Effector CD4-positive, alpha-beta T cell (primary cell): ENCODE data around the gene LRIT2.

Experiments used
- DNase-seq: peaks from one replicate; pipeline ENCODE4 v3.0.0-alpha.2; 2020

Gene LRIT2

DNA sequence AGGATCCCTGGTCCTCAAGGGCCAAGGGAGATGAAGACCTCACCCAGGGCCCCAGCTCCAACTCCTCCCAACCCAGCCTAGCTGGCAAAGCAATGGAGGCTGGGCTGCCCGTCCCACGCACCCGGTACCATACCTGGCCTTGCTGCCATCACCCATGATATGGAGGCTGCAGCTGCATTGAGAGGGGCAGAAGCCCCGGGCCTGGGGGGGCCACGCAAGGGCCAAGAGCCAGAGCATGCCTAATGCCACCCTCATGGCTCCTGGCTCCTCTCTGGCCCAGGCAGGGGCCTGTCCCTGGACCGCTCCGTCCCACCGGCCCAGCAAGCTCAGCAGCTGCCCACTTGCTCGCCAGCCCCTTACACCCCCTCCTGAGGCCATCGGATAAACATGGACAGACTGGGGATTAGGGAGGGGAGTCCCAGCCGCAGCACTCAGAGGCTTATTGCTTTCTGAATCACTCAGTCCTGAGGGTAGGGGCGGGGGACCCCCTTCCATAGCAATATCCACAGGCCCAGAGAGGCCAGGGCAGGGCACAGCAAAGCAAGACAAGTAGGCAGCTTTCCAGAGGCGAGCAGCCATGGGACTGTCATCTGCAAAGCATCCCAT, 15.9 kb upstream of the LRIT2 start, which contains the start of gene LRIT1:
LRIT1 (minus strand) TSS at position 362 of the 606 bp plus-strand sequence; CDS start at position 255, 107 bp downstream.
- DNase-seq, result no peak

DNA sequence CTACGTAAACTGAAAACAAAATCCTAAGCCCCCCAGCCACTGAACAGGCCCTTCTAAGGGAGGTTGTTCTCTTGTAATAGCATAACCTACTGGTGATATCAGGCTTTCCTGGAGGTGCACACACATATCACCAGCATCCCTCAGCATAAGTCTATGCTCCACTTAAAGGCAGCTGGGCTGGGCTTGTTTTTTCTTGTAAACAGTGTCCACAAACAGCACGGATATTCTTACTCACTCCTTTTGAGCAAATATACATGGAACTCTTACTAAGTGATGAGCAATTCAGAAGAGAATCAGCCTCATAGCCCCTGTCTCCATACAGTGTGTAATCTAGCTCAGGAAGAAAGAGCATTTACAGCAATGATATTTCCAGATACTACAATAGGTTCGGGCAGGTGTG, 13.6 kb upstream of the LRIT2 start:
- DNase-seq, result no peak

DNA sequence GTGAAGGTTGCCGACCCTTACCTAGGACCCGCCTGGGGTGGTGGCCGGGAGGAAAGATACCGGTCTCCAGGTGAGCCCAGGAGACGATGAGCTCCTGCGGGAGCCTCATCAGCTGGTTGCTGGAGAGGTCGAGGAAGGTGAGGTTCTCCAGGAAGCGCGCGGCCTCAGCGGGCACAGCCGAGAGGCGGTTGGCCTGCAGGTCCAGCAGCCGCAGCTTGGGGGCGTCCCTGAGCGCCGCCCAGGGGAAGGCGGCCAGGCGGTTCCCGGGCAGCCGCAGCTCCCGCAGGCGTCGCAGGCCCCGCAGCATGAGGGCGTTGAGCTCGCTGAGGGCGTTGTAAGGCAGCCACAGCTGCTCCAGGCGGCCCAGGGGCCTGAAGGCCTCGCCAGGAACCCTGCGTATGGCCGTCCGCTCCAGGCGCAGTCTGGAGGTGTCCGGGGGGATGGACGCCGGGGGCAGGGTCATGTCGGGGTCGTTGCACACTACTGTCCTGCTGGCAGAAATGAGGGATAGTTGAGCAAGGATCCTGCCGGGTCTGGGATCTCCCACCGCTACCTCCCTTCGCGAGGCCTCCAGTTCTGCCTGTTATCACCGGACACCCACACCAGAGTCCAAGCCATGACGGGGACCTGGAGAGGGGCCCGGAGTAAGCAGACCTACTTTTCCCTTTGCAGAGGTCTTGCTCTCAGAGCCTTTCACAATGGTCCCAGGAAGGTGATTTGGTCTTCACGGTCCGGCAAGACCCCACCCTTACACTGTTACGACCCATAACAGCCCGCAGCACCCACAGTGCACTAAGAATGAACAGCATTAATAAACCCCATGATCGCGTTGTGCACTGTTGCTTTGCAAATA, 12.1 kb upstream of the LRIT2 start:
- no peak for DNase-seq

DNA sequence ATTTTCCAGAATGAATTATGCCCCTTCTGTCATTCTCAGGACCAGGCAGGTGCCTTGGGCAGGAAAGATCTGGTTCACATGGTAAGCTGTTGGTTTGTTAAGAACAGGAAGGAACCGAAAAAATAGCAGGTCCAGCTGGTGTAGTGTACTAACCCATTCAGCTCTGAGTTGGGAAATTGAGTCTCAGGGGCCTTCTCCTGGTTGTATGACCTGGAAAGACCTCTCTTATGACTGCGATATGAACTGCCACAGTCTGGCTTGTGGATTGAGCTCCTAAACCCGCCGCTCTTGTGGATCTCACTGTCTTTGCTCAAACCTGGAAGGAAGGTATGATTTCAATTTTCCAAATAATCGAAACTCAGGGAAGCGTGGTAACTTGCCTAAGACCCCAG, 11.5 kb upstream of the LRIT2 start:
- no peak for DNase-seq

DNA sequence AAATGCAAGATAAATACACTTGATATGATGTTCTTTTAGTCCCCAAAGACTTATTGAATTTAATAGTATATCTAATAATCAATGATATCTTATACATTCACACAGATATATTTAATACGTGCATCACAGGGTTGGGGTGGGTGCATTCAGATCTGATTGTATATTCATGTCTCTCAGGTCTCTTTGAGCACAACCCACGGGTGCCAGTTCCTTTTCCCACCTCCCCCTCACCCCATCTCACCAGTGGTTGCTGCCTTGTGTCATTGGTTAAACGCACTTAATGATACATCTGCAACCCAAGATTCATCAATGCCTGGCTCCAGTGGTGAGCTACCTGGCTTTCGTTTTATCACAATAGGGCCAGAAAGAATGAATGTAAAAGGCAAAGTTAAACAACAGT, 9.8 kb upstream of the LRIT2 start:
- no peak for DNase-seq

DNA sequence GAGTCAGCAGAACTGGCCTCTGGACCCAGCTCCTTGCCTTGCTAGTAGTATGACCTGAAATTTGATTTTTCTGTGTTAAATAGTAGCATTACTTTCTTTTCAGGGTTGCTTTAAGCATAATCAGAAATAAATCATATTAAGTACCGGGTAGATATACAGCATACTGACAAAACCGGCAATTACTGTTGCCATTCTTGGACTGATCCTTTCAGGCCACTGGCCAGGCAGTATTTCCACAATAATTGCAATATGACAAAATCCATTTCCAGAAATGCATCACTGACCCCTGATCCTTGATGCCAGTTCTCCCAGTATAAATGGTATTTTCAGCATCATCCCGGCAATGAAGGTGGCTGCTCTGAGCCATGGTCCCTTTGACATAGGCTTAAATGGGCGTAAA, 9.1 kb upstream of the LRIT2 start:
- no peak for DNase-seq

DNA sequence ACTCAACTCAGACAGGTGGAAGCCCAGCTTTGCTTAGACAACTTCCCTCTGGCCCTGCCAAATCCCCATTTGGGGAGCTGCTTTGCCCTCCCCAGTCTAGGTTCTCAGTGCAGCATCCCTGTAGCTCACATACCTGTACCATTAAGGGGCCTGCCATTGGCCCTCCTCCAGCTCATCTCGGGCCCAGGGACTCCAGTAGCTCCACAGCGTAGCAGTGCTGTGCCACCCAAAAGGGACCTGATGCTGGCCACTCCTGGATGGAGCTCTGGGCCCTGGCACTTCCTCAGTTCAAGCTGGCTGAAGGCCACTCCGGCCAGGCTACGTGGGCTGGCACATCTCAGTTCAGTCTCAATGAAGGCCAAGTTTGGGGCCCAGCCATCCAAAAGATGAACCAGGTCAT, 8.6 kb upstream of the LRIT2 start:
- DNase-seq, result no peak

DNA sequence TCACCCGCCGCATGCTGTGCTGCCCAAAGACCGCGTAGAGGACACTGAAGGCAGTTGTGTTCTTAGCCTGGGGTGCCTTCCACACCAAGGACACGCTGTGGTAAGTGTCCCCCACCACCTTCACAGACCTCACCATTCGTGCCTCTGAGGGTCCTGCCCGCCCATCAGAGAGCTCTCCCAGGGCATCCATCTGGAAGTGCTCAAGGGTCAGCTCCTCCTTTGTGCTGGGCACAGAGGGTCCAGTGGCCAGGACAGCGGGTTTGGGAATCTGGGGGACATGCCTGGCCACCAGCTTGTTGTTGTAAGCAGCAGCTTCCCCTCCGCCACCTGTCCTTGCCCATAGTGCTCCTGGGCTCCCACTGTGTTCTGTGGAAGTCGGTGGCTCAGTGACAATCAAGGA, 7.0 kb upstream of the LRIT2 start:
- no peak for DNase-seq

DNA sequence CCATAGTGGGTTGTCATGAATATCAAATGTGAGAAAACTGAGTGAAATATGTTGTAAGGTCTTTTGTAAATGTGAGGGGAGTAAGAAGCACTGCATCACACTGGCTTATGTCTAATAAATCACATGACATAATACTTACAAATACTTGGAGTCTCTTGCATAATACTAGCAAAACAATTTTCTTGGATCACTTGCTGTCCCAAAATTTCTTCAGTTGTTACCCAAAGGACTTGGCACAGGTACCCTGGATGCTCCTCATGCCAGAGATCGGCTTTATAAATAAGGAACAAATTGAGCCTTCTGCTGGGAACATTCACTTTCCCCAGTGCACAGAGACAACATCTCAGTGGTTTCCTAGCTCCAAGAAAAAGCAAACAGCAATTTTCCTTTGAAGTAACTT, 5.0 kb upstream of the LRIT2 start:
- no peak for DNase-seq

DNA sequence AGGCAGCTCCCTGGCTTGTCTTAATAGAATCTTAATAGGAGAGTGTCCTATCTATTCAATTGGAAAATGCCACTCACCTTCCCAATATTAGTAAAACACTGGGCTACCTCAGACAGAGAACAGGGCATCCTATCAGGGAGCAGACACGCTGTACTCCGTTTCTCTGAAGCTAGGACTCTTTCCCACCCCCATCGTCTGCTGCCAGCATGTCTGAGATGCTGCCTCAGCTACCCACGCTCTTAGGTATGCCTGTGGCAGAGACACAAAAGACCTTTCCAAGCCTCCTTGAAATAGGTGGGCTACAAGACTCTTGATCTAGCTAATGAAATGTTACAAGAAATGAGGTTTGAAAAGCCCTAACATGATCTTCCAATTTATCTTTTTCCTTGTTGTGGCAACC, 2.5 kb upstream of the LRIT2 start:
- no peak for DNase-seq

DNA sequence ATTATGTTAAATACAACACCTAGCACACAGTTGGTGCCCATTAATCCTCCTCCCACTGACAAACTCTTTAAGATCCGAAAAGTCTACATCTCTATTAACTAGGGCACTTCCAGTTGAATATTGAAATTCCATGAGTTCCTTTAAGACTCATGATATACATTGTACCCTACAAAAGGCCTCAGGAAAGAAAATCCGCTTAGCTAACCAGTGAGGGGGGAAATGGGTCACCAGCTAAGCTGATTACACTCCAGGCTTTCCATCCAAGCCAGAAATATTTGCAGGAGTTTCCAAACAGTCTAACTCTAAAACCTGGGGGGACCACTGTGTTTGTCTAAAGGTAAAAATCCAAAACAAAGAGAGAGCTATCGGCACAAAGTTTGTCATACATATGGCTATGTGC, 1.3 kb upstream of the LRIT2 start:
- no peak for DNase-seq

DNA sequence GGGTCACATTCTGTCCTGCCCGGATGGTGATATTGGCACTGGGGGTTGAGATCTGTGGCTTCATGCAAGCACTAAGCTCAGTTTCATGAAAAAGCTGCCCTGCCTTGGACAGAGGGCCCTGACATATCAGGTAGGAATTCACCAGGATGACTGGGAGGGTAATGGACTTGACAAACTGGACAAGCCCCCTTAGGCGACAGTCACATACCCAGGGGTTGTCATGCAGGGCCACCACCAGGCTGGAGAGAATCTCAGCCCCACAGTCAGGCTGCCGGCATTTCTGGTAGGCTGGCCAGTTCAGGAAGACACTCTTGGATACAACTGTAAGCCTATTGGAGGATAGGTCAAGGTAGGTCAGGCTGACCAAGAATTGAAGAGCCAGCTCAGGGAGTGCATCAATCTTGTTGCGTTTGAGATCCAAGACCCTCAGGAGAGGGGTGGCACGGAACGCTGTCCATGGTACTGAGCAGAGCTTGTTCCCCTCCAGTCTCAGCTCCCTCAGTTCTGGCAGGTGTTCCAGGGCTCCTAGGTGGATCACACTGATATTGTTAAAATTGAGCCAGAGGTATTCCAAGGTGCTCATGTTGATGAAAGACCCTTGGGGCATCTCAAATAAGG, 824 bp downstream of the LRIT2 start:
- no peak for DNase-seq

DNA sequence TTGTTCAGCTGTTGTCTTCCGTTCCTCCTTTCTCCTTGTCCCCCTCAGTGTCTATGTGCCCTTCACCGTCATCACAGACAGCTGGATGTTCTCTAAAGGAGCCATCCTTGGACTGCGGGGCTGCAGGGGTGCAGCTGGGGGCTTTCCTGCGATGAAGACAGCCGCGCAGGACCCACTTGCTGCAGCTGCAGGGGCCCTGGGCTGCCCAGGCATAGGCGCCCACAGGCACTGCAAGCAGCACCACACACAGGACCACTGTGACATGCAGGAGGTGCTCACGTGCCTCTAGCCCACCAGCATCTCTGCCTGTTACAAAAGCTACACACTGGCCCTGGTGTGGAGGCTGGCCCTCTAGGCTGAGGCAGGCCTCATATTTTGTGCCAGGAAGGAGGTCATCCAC, 3.4 kb downstream of the LRIT2 start:
- DNase-seq, result no peak

DNA sequence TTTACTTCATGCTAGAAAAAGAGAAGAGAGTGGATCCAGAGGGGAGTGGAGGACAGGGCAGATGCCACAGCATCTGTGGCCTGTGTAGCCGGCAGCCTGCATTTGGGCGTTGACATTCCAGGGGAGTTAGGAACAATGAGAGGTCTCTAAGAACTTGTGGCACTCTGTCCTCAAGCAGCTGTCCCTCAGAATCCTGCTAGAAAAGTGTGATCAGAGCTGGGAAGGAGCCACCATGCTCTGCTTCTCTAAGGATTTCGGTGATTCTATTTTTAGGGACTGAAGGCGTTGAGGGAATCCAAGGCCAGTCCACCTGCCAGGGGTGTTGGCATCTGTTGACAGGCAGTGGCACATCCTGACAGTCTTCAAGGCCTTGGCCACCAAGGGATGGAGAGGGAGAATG, 7.6 kb downstream of the LRIT2 start:
- no peak for DNase-seq

DNA sequence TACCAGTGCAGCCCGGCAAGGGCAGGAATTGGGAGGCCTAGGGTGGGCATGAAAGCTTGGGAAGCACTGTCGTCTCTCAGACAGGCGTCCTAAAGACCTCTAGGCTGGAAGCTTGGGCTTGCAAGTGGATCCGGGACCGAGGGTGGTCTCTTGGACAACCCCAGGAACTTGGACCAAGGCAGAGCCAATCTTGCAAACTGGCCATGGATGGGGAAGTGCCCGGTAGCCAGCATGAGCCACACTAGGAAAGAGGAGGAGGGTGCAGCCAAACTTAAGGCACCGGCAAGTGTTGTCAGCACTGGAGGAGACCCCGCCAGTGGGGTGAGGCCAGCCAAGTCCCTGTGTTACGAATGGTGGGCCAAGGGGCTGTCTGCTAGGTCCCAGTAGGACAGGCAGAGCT, 8.5 kb downstream of the LRIT2 start:
- no peak for DNase-seq

DNA sequence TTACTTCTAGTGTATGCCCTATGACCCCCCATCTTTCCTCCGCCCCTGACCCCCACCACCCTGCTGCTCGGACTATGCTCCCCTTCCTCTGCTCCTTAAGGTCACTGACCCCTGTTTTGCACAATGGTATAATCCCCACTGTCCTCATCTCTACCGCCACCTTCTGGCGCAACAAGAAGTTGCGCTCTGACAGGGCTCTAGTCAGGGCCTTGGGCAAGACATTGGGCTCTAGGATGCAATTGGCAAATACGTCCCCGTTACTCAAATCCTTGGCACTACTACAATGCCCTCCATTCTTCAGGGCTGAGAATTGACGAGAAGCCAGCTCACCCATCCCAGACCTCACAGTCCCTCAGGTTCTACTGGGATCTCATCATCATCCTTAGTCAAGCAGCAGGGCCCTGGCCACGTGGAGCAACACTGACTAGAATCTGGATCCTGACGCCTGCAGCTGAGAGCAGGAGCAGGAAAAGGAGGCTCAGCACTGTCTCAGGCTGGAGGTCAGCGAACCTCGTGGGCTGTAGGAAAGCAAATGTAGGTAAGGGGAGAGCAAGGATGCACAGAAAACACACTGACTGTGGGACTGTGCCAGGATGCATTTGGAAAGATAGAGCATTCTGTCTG, 10.6 kb downstream of the LRIT2 start:
- no peak for DNase-seq

DNA sequence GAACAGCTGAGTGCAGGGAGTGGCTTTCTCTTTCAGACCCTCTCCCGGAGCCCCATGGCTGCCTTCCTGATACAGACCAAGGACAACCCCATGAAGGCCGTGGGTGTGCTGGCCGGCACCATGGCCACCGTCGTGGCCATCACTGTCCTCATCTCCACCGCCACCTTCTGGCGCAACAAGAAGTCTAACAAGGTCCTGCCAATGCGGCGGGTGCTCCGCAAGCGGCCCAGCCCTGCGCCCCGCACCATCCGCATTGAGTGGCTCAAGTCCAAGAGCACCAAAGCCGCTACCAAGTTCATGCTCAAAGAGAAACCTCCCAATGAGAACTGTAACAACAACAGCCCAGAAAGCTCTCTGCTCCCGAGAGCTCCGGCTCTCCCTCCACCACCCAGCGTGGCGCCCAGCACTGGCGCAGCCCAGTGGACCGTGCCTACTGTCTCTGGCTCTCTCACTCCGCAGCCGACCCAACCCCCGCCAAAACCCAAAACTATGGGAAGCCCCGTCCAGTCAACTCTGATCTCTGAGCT, 11.2 kb downstream of the LRIT2 start:
- DNase-seq, result no peak

DNA sequence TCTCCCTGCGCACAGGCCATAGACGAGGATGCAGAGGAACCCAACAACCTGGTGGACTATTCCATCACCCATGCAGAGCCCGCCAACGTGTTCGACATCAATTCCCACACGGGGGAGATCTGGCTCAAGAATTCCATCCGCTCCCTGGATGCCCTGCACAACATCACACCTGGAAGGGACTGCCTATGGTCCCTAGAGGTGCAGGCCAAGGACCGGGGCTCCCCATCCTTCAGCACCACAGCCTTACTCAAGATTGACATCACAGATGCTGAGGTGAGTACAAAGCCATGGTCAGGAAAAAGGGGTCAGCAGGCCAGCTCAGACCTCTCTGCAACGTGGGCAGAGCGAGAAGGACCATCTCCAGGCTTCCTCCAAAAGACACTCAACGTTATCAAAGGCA, 12.3 kb downstream of the LRIT2 start:
- no peak for DNase-seq

DNA sequence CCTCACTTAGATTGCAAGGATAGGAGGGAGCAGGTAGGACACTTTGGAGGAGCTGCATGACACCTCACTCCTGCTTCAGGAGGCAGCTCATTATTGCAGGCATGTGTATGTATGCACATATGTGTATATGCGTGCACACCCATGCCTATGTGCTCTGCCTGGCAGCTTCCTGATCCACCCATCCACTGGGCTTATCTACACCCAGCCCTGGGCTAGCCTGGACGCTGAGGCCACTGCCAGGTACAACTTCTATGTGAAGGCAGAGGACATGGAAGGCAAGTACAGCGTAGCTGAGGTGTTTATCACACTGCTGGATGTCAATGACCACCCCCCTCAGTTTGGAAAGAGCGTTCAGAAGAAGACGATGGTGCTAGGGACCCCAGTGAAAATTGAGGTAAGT, 13.3 kb downstream of the LRIT2 start:
- no peak for DNase-seq

DNA sequence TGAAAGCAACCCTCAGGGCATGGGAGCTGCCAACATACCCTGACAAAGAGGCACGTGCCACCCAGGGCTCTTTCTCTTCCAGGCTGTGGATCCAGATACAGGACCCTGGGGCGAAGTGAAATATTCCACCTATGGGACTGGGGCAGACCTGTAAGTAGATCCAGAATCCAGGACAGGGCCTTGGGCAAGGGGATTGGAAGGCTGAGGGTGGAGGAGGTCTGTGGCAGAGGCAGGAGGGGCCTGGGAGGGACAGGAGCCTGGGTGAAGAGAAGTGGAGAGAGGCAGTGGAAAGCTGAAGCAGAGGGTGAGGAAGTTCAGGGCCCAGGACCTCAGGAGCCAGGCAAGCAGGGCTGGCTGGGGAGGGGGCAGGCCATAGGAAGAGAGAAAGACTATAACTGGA, 13.8 kb downstream of the LRIT2 start:
- DNase-seq, result no peak

DNA sequence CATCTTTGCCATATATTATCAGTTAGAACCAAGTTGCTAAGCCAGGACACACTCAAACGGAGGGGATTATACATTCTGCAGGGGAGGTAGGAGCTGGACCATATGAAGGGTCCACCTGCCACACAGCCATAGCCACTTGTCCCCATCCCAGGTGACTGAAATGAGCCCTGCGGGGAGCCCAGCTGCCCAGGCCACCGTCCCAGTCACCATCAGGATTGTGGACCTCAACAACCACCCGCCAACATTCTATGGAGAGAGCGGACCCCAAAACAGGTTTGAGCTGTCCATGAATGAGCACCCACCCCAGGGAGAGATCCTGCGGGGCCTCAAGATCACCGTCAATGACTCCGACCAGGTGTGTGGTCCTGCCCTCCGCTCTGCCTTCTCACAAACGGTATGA, 17.3 kb downstream of the LRIT2 start:
- DNase-seq, result no peak

DNA sequence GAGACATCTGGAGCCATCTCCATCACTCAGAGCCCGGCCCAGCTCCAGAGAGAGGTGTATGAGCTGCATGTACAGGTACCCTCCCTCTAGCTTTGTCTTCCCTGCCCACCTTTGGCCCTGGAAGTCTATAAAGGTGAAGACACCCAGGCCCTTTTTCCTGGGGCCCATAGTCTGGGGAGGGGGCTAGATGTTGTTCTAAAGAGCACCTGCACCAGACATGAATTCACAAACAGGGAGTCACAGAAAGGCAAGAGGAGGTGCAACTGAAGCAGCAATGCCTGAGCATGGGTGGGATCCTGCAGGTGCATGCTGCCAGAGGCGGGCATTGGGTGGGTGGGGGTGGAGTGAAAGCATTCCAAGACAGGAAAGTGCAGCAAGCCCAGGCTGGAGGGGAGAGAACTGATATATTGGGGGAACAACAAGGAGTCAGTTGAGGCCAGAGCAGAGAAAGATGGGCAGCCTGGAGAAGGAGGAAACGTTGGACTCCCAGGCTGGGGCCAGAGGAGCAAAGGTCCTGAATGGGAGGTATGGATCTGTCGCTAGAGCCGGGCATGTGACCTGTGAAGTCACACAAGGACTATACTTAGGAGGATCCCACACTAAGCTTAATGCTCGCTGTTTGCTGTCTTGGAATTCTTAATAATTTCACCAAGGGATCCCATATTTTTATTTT, 19.4 kb downstream of the LRIT2 start:
- no peak for DNase-seq
